ENCODE measurements around the gene PHF21B. TPM values are rescaled to one million over a fixed set of nuclear protein-coding genes. Genes with fewer than 3 reads are reported as not detected.

The PHF21B gene
- total and polyA plus RNA-seq, 2 donors (not counting 3 experiments of a cell fraction or from before 2014, with no cell fraction given) = not detected

- TF ChIP-seq MYC (IDR thresholded peaks at IDR 0.05; ENCODE audit: low read depth, low read length) = no peak
- TF ChIP-seq EZH2 (IDR thresholded peaks at IDR 0.05; ENCODE audit: borderline replicate concordance, low read depth, low read length, severe bottlenecking) = no peak
- no peak for TF ChIP-seq JUN (IDR thresholded peaks at IDR 0.05; ENCODE audit: borderline replicate concordance, insufficient read depth, insufficient read length, low read depth)
- no peak for TF ChIP-seq GATA2 (IDR thresholded peaks at IDR 0.05; ENCODE audit: insufficient read depth, insufficient read length, low read depth, low read length)
- TF ChIP-seq CTCF (IDR thresholded peaks at IDR 0.05; ENCODE audit: extremely low read depth in 1 of 2, insufficient read depth in 1 of 2, low read depth in 1 of 2, low read length in 2 of 2) = no peak
- no peak for TF ChIP-seq MAX (IDR thresholded peaks at IDR 0.05; ENCODE audit: insufficient read depth, insufficient read length)
- no peak for TF ChIP-seq FOS (IDR thresholded peaks at IDR 0.05; ENCODE audit: borderline replicate concordance, insufficient read depth, low read length)
- no peak for TF ChIP-seq POLR2A (IDR thresholded peaks at IDR 0.05; ENCODE audit: low read depth, low read length)
- no peak for TF ChIP-seq POLR2AphosphoS5 (IDR thresholded peaks at IDR 0.05; ENCODE audit: insufficient read depth, low read depth, low read length)
- H3K4me2 ChIP-seq (ENCODE audit: insufficient read depth, low read length) = no peak overlapping the region
- DNase-seq (ENCODE audit: low read depth, low spot score) (no peak), FAIRE-seq (no peak)
- no peaks in the 10 kb centered on the region for H3K27me3 ChIP-seq (ENCODE audit: control insufficient read depth in 2 of 2, insufficient read depth in 2 of 2, low read length in 2 of 2)
- H4K20me1 ChIP-seq (replicated peaks; ENCODE audit: control insufficient read depth, extremely low read depth, insufficient read depth, low read length) = no peaks in the 10 kb centered on the region
- dilution Hi-C loops (cut with MboI; ENCODE audit: extremely low pct_ligation_motif_present, low sequenced_read_pairs) (no loop called here), intact Hi-C loops (cut with micrococcal nuclease) (no loop called here)
- ChIA-PET CTCF (no interaction called here), POLR2A (no interaction called here)
- H3K4me3 ChIP-seq (replicated peaks in 1 of 3; ENCODE audit: insufficient read depth in 1 of 3, low read depth in 1 of 3, low read length in 3 of 3) = no peak overlapping the region
- no peak overlapping the region for H2AFZ ChIP-seq (ENCODE audit: low read depth, low read length)
- H3K9me1 ChIP-seq (replicated peaks; ENCODE audit: control insufficient read depth, extremely low read depth, insufficient read depth, low read length) = no peaks in the 10 kb centered on the region
- H3K4me1 ChIP-seq (ENCODE audit: control insufficient read depth, extremely low read depth, insufficient read depth, low read length) = no peaks in the 10 kb centered on the region
- H3K9ac ChIP-seq (replicated peaks; ENCODE audit: extremely low read depth, insufficient read depth, low read length) = no peak overlapping the region
- H3K27ac ChIP-seq (ENCODE audit: insufficient read depth, low read depth, low read length) = no peak overlapping the region
- BruUV-seq (replicated peaks) = no TSS peak
- H3K79me2 ChIP-seq (ENCODE audit: control insufficient read depth, insufficient read depth, low read length) = no peaks in the 10 kb centered on the region
- no peaks in the 10 kb centered on the region for H3K36me3 ChIP-seq (ENCODE audit: control insufficient read depth in 2 of 2, extremely low read depth in 1 of 2, insufficient read depth in 2 of 2, low read length in 2 of 2)
- no peaks in the 10 kb centered on the region for H3K9me3 ChIP-seq (replicated peaks; ENCODE audit: control insufficient read depth, insufficient read depth, low read length)
Measured at GRCh38 chr22:44927463-44928135, 82.2 kb downstream of the PHF21B start.
